ENCODE data around the gene ITCH. TPM values are rescaled to one million over a fixed set of nuclear protein-coding genes. Genes with fewer than 3 reads are reported as not detected.

Gene ITCH
- total RNA-seq, 1 donor from 2014 or later = 30.9 TPM

DNA sequence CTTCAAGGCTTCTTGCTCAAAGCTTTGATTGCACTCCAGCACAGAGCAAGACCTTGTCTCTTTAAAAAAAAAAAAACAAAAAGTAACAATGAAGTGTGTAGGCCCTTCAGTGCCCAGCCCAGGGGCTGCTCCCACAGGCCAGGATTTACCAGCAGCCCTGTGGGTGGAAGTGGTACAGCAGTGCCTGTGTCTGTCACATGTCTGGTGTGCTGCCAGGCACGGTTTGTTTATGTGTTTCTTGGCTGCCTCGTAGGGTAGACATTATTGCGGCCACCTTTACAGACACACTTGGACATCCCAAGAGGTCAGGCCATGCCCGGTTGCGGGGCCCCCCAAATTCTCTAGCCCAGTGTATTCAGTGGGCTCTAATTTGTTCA lies 165.8 kb downstream of the ITCH start:
- TF ChIP-seq POLR2AphosphoS5 (IDR thresholded peaks at IDR 0.05; ENCODE audit: insufficient read depth in 1 of 2, low read depth in 1 of 2) (no peak), CTCF (IDR thresholded peaks at IDR 0.05) (no peak), POLR2A (IDR thresholded peaks at IDR 0.05) (no peak)
- H3K27ac ChIP-seq = peak overlapping the region; percentile 21
- intact Hi-C loops (cut with DNase I) = loop anchor here (10.0 kb wide), 1 partner anchor 214 kb away; no protein-coding TSS in a partner anchor
- no peak overlapping the region for H3K4me3 ChIP-seq
- H3K36me3 ChIP-seq = peaks cover 0 to 56% of the 10 kb centered on the region in 2 donors
- no peaks in the 10 kb centered on the region for H3K27me3 ChIP-seq
- no peak for DNase-seq (ENCODE audit: extremely low spot score in 2 of 2)
- H3K9me3 ChIP-seq = no peaks in the 10 kb centered on the region
- H3K4me1 ChIP-seq = peaks cover 48% of the 10 kb centered on the region

GRCh38 chr20:34529742-34530141 lies 166.7 kb downstream of the ITCH start:
- Histone ChIP-seq H3K9me3 (no peaks in the 10 kb centered on the region), H3K36me3 (peaks cover 0 to 63% of the 10 kb centered on the region in 2 donors), H3K4me3 (no peak overlapping the region), H3K4me1 (peaks cover 41% of the 10 kb centered on the region), H3K27me3 (no peaks in the 10 kb centered on the region), H3K27ac (no peak overlapping the region)
- DNase-seq (ENCODE audit: extremely low spot score in 2 of 2) = no peak
- intact Hi-C loops (cut with DNase I) = loop anchor here (10.0 kb wide), 2 partner anchors 175 to 215 kb away; partner anchors contain the start of gene TP53INP2
- TF ChIP-seq POLR2AphosphoS5 (IDR thresholded peaks at IDR 0.05; ENCODE audit: insufficient read depth in 1 of 2, low read depth in 1 of 2) = no peak
- TF ChIP-seq POLR2A (IDR thresholded peaks at IDR 0.05) = no peak
- TF ChIP-seq CTCF (IDR thresholded peaks at IDR 0.05) = no peak

- Histone ChIP-seq H3K4me1 (peaks cover 35% of the 10 kb centered on the region), H3K27me3 (no peaks in the 10 kb centered on the region), H3K27ac (no peak overlapping the region), H3K9me3 (no peaks in the 10 kb centered on the region), H3K36me3 (peaks cover 0 to 69% of the 10 kb centered on the region in 2 donors), H3K4me3 (no peak overlapping the region)
- no peak for DNase-seq (ENCODE audit: extremely low spot score in 2 of 2)
- TF ChIP-seq POLR2AphosphoS5 (IDR thresholded peaks at IDR 0.05; ENCODE audit: insufficient read depth in 1 of 2, low read depth in 1 of 2) (no peak), CTCF (IDR thresholded peaks at IDR 0.05) (no peak), POLR2A (IDR thresholded peaks at IDR 0.05) (no peak)
- intact Hi-C loops (cut with DNase I) = loop anchor here (10.0 kb wide), 1 partner anchor 174 kb away; the partner anchor contains the start of gene TP53INP2
Measured at GRCh38 chr20:34530342-34530741, 167.3 kb downstream of the ITCH start.

DNA sequence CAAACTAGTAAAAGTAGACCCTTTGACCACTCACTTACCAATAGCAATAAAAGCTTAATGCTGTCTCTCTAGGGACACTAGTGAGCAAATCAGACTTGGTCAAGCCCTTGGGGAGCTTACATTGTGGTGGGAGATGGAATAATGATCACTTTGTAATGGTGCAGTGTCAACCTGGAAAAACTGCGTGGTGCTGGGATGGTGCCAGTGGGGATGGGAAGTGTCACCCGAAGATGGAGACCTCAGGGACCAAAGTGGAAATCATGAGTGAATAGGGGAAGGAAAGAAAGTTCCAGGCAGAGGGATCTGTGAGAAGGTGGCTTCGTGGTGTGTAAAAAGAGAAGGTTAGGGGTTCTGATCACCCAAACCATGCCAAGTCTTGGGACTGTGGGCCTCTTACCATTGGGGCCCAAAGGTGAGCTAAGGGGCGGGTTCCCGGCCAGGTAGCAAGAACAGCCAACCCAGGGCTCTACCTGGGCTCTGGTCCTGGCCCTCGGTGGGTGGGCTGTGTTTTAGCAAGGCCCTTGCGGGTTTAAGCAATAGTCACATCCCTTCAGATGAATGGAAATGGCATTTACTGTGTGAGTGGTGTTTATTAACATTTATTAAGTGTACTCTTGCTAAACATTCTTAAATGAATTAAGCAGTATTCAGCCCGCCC lies 168.7 kb downstream of the ITCH start:
- Histone ChIP-seq H3K27ac (no peak overlapping the region), H3K36me3 (peaks cover 0 to 76% of the 10 kb centered on the region in 2 donors), H3K4me1 (peaks cover 21% of the 10 kb centered on the region), H3K9me3 (no peaks in the 10 kb centered on the region), H3K27me3 (no peaks in the 10 kb centered on the region), H3K4me3 (no peak overlapping the region)
- intact Hi-C loops (cut with DNase I) = loop anchor here (10.0 kb wide), 1 partner anchor 173 kb away; the partner anchor contains the start of gene TP53INP2
- no peak for DNase-seq (ENCODE audit: extremely low spot score in 2 of 2)
- TF ChIP-seq POLR2AphosphoS5 (IDR thresholded peaks at IDR 0.05; ENCODE audit: insufficient read depth in 1 of 2, low read depth in 1 of 2) (no peak), CTCF (IDR thresholded peaks at IDR 0.05) (no peak), POLR2A (IDR thresholded peaks at IDR 0.05) (no peak)

DNA sequence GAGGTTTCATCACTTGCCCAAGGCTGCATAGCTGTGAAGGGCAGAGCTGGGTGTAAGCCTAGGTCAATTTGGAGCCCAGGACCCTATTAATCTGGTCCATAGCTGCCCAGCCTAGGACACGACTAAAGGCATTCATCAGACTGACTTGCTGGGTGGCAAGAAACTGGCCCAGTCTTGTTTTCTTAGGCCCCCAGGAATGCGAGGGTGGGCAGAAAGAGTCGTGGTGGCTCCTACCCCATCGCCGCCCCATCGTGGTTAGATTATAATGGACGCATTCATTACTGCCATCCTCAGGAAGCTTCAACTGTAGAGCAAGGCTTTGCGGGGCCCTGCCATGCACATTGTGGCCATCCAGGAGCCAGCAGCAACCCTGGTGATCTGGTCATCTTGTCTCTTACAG lies 169.2 kb downstream of the ITCH start:
- no peak overlapping the region for H3K27ac ChIP-seq
- peaks cover 15% of the 10 kb centered on the region for H3K4me1 ChIP-seq
- H3K36me3 ChIP-seq = peaks cover 0 to 78% of the 10 kb centered on the region in 2 donors
- H3K9me3 ChIP-seq = no peaks in the 10 kb centered on the region
- DNase-seq (ENCODE audit: extremely low spot score in 2 of 2) = no peak
- intact Hi-C loops (cut with DNase I) = loop anchor here (10.0 kb wide), 1 partner anchor 172 kb away; the partner anchor contains the start of gene TP53INP2
- H3K4me3 ChIP-seq = no peak overlapping the region
- TF ChIP-seq CTCF (IDR thresholded peaks at IDR 0.05) = no peak
- TF ChIP-seq POLR2A (IDR thresholded peaks at IDR 0.05) = no peak
- no peak for TF ChIP-seq POLR2AphosphoS5 (IDR thresholded peaks at IDR 0.05; ENCODE audit: insufficient read depth in 1 of 2, low read depth in 1 of 2)
- no peaks in the 10 kb centered on the region for H3K27me3 ChIP-seq
